Measurements from ENCODE around the gene RTL10.

RTL10 gene

GRCh38 chr22:19859861-19860510 is 5.3 kb upstream of the RTL10 start:
- FAIRE-seq: no peak

- FAIRE-seq: no peak
These were observed 2.7 kb upstream of the RTL10 start for GRCh38 chr22:19857382-19857781.

- FAIRE-seq: no peak
These were observed 1.1 kb upstream of the RTL10 start for GRCh38 chr22:19855504-19856409.

- no peak for FAIRE-seq
These were observed 546 bp downstream of the RTL10 start for GRCh38 chr22:19853879-19854777.

GRCh38 chr22:19853058-19853878 is 1.4 kb downstream of the RTL10 start:
- no peak for FAIRE-seq

- FAIRE-seq: no peak
These were observed 2.4 kb downstream of the RTL10 start for GRCh38 chr22:19852177-19852781.

GRCh38 chr22:19851291-19852176 is 3.1 kb downstream of the RTL10 start:
- no peak for FAIRE-seq

- FAIRE-seq: no peak
These were observed 3.9 kb downstream of the RTL10 start for GRCh38 chr22:19850763-19851109.

- FAIRE-seq: no peak
These were observed 4.6 kb downstream of the RTL10 start for GRCh38 chr22:19849835-19850762.

GRCh38 chr22:19848298-19849224 is 6.1 kb downstream of the RTL10 start:
- no peak for FAIRE-seq

- FAIRE-seq: no peak
These were observed 7.4 kb downstream of the RTL10 start for GRCh38 chr22:19847345-19847632.

- FAIRE-seq: no peak
These were observed 7.9 kb downstream of the RTL10 start for GRCh38 chr22:19846620-19847344.

- no peak for FAIRE-seq
These were observed 9.5 kb downstream of the RTL10 start for GRCh38 chr22:19845054-19845722.

- FAIRE-seq: no peak
These were observed 10.2 kb downstream of the RTL10 start for GRCh38 chr22:19844377-19845053.

GRCh38 chr22:19843857-19844376 is 10.8 kb downstream of the RTL10 start:
- no peak for FAIRE-seq

- FAIRE-seq: no peak
These were observed 11.4 kb downstream of the RTL10 start for GRCh38 chr22:19843107-19843856.

Measured in G401.6 (cell line).